Right kidney (tissue), 1 donor: ENCODE measurements around the gene TANK.

Experiments
- DNase-seq: peaks from one replicate; pipeline ENCODE4 v3.0.0-alpha.2; 2016

TANK gene

DNA sequence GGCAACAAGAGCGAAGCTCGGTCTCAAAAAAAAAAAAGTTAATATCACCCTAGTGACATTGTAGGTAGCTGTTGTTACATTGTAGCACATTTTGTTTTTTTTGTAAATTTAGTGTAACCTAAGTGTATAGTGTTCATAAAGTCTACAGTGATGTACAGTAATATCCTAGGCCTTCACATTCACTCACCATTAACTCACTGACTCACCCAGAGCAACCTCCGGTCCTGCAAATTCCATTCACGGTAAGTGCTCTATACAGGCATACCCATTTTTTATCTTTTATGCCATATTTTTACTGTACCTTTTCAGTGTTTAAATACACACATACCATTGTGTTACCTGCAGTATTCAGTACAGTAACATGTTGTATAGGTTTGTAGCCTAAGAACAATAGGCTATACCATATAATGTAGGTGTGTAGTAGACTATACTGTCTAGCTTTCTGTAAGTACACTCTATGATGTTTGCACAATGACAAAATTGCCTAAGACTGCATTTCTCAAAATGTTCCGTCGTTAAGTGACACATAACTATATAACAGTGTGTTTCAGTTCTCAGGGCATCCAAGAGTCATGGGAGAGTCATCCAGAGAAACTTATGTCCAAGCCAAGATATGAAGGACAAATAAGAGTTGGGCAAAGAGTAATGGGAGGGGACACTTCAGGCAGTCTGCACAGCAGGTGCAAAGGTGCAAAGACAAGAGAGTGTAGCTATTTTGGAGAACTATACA lies 68.4 kb downstream of the TANK start:
- no peak for DNase-seq

DNA sequence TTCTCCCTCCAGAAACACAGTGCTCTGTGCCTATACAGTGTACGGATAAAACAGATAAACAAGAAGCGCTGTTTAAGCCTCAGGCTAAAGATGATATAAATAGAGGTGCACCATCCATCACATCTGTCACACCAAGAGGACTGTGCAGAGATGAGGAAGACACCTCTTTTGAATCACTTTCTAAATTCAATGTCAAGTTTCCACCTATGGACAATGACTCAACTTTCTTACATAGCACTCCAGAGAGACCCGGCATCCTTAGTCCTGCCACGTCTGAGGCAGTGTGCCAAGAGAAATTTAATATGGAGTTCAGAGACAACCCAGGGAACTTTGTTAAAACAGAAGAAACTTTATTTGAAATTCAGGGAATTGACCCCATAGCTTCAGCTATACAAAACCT lies 70.7 kb downstream of the TANK start:
- no peak for DNase-seq

DNA sequence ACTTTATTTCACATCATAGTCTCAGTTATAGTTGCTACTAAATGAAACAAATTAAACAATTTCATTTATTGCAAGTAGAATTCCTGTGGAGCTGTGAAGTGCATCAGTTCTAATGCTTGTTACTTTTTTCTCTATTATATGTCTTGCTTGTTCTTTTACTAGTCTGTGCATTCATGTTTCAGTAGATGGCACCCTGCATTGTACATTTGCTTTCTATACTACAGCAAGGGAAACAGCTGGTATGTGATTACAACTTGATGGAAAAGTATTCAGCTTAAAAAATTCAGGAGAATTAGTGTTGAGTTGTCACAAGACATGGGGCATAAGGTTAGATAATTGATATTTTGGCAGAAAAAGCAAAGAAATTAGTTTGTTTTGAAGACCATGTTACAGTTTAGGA lies 72.3 kb downstream of the TANK start:
- no peak for DNase-seq

GRCh38 chr2:161233858-161234431 lies 73.7 kb downstream of the TANK start:
- DNase-seq, result no peak

DNA sequence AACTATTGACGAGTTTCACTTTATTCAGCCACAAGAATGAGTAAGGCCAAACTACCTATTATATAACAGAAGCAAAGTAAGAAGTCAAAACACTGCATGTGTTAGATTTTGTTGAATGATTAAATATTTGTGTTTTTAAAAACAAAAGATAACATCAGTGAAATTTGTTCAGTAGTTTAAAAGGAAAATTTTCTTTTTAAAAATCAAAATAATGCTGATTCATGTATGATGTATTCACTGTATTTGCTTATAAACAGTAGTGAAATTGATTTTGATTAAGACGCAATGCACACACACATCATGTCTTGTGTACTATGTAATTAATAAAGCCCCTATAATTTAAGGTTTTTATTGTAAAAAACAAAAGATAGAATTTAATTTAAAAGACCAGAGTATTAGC lies 74.4 kb downstream of the TANK start:
- DNase-seq, result no peak

DNA sequence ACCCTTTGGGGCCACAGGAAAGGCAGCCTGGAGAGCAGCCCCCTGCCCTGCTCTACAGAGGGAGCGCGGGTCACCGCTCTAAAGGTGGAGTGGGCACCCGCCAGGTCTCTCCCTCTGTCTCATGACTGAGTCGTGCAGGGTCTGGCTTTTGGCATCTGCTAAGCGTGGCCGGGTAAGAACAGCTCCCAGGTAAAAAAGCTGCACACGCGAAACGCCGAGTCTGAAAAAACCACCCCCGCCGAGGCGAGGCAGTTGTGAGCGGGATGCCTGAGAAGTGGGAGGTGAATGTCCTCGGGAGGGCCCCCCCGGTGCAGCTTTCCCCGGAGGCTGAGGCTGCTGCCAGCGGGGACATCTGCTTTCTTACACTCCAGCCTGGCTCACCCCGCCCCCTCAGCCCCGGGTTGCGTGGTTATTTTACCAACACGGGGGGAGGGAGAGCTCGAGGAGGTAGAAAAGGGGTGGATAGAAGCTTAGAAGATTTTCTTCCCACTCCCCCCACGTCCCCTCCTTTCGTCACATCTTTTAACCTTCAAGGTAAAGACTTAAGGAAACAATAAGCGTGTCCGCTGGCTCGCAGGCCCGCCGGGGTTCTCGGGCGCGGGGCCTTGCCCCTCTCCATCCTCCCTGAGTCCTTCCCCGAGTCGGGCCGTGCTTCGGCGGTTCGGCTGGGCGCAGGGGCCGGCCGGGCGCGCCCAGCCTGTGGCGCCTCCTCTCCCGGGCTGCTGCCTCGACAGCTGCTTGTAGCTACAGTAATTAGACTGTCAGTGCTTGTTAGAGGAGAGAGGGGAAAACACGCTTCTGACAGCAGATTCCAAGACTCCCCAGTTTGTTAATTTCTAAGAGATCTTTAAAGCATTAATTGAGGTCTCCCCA lies 77.4 kb downstream of the TANK start:
- peak; percentile 81 for DNase-seq

DNA sequence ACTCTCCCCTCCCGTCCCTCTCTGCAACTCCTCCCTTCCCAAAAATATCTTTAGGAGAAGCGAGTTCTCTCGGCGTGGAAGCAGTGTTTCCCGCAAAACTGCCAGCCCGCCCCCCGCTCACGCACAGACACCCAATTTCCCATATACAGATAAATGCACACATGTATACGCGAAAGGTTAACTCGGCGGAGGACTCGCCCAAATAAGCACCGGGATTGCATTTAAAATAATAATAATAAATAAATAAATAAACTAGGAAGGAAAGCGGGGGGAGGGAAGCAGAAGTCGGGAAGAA lies 78.0 kb downstream of the TANK start:
- DNase-seq, result no peak

- peak; percentile 85 for DNase-seq
Measured at GRCh38 chr2:161238560-161239325, 78.5 kb downstream of the TANK start.

GRCh38 chr2:161239326-161240109 lies 79.3 kb downstream of the TANK start:
- DNase-seq, result peak; percentile 44

GRCh38 chr2:161241894-161242293 lies 81.7 kb downstream of the TANK start:
- no peak for DNase-seq

DNA sequence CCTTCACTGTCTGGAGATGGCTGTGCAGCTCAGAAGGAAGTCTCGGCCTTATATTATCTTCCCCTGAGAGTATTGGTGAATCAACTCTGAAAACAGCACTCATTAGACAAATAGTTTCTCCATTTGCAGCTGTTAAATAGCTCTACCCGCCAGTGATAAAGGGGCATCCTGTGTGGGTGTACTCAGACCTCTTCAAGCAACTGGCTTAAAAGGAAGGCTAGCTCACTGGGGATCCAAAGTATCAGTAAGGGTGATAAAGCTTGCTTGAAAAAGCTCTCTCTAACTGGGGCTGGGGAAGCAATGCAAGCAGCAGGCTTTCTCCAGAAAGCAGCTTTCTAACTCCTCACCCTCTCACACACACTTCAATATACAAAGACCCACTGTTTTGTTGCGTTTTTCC lies 83.1 kb downstream of the TANK start:
- DNase-seq, result peak; percentile 18

DNA sequence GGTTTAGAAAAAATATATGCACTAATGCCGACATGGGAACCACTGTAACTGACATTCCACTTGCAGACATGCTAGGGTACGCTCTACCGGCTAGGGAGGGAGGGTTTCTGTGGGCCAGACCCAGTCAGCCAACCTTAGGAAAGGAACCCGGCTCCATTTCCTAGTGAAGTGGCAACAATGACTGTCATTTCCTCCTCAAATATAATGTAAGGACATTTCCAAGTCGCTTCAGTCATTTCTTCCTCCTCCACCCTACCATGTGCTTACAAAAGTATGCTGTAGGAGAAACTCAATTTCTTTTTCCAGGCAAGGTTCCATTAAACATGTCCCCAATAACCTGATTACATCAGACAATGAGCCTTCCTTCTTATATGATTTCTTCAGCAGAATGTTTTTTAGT lies 83.7 kb downstream of the TANK start:
- DNase-seq, result peak; percentile 21

- peak; percentile 78 for DNase-seq
Measured at GRCh38 chr2:161244387-161245260, 84.4 kb downstream of the TANK start.

GRCh38 chr2:161245261-161245553 lies 85.0 kb downstream of the TANK start:
- peak; percentile 45 for DNase-seq

- peak; percentile 31 for DNase-seq
Measured at GRCh38 chr2:161245671-161246070, 85.4 kb downstream of the TANK start.

DNA sequence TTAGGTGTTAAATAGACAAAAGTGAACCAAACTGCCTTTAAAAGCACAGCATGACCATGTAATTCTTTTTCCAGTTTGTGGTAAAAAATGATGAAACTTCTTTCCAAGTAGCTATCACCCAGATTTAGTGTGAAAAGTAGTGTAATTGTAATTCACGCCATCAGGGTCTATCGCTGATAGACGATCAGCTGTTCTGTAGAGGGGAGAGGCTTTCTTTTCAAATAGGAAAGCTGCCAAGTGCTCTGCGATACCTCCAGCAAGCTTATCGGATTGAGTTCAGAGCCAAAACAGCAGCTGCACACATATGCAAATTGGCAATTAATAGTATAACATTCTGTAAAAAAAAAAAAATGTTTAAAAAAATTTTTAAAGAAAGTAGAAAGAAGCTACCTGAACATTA lies 86.1 kb downstream of the TANK start:
- no peak for DNase-seq

- no peak for DNase-seq
Measured at GRCh38 chr2:161250864-161251436, 90.7 kb downstream of the TANK start.

DNA sequence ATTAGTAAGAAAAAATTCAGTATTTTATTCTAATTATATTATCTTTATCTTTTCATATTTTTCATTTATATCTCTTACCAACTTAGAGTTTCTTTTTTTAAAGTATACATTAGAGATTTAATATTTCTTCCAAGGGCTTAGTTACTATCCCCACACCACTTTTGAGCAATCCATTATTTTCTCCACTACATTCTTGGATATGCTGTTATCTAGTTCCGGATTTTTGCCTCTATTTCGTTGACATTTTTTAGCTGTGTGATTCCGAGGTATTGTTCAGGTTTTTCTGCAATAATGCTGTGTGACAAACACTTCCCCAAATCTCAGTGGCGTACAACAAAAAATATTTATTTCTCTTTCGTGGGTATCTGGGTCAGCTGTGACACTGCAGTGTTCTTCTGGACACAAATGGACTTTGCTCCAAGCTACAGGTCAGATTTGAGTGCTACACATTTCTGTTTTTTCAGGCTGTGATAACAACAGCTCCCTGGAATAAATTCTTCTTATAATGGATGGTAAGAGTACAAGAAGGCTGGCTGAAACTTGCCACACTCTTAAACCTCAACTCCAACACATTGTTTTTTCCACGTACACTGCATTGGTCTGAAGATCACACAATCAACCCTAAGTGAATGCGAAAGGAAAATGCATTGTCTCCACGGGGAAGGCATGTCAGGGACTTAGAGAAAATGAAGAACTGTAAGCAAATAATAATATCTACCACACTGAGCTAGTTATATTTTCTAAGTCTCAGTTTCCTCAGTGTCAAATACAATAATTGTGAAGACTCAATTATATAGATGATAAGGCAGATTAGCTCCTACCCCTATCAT lies 97.1 kb downstream of the TANK start:
- no peak for DNase-seq

- DNase-seq, result no peak
Measured at GRCh38 chr2:161265874-161266273, 105.6 kb downstream of the TANK start.

DNA sequence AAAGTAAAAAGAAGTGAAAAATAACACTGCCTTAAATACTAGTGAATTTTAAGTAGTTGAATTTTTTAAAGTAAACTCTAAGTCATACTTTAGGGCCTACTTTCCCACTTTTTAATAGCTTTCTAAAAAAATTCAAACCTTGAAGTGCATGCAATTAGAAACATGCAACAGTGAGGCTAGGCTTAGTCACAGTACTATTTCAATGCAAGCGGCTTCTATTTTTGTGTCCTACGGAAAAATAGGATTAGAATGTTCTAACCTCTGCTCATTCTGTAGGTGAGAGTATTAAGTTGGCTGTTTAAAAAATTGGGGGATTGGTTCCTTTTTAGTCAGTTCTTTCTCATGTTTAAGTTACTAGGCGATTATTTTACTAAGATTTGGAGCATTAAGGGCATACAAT lies 108.9 kb downstream of the TANK start:
- DNase-seq, result no peak
